Right atrium auricular region (tissue), 2 donors: ENCODE data around the gene PHF12. TPM values are rescaled to one million over a fixed set of nuclear protein-coding genes. Genes with fewer than 3 reads are reported as not detected.

Source experiments
- DNase-seq: peaks from one replicate; pipeline ENCODE4 v3.0.0-alpha.2; 2019; ENCODE audit warnings: low spot score
- H3K27ac ChIP-seq, 2 donors: fragments of 200-600 bp; sonication (generic); 1 replicate in 1 of 2; 2 replicates in 1 of 2; pipeline ENCODE4 v1.5.1; 2016 to 2019
- H3K27me3 ChIP-seq, 2 donors: fragments of 200-600 bp; sonication (generic); one replicate each; pipeline versions ENCODE4 v1.5.1 to v1.6.0; 2017 to 2019
- H3K36me3 ChIP-seq: fragments of 200-600 bp; sonication (generic); one replicate; pipeline ENCODE4 v1.5.1; 2016
- H3K4me1 ChIP-seq, 2 donors: fragments of 200-600 bp; sonication (generic); one replicate each; pipeline versions ENCODE4 v1.5.1 to v1.6.0; 2017 to 2019
- H3K4me3 ChIP-seq, 2 donors: fragments of 200-600 bp; sonication (generic); 1 replicate in 1 of 2; 2 replicates in 1 of 2; pipeline ENCODE4 v1.5.1; 2017 to 2019; ENCODE audit warnings: mild to moderate bottlenecking in 1 of 2, moderate library complexity in 1 of 2
- H3K9me3 ChIP-seq, 2 donors: fragments of 200-600 bp; sonication (generic); one replicate each; pipeline ENCODE4 v1.5.1; 2019
- CTCF ChIP-seq, 2 donors: fragments of 200-600 bp; sonication (generic); IDR thresholded peaks; one replicate each; pipeline ENCODE4 v1.5.1; 2019; ENCODE audit warnings: antibody characterized with exemption in 2 of 2
- total RNA-seq, 2 donors: library from RNA; depleted of rRNA; stranded (reverse); fragments of >200 nt; gene quantifications; one replicate each; pipeline ENCODE4 v1.1.0, GENCODE V29; 2016

PHF12 gene
- total RNA-seq, 2 donors from 2014 or later: 19.6 to 35.7 TPM

GRCh38 chr17:28925912-28926365 lies 25.4 kb downstream of the PHF12 start:
- peaks cover 44% of the 10 kb centered on the region for H3K36me3 ChIP-seq
- H3K4me1 ChIP-seq: peaks cover 0 to 26% of the 10 kb centered on the region in 2 donors
- no peak overlapping the region for H3K27ac ChIP-seq
- no peak for DNase-seq
- no peak for TF ChIP-seq CTCF (IDR thresholded peaks at IDR 0.05)
- H3K9me3 ChIP-seq: peaks cover 0 to 6% of the 10 kb centered on the region in 2 donors
- no peak overlapping the region for H3K4me3 ChIP-seq
- H3K27me3 ChIP-seq: no peaks in the 10 kb centered on the region

GRCh38 chr17:28920201-28920600 lies 31.1 kb downstream of the PHF12 start:
- no peak for DNase-seq
- Histone ChIP-seq H3K9me3 (no peaks in the 10 kb centered on the region), H3K27me3 (no peaks in the 10 kb centered on the region), H3K4me1 (no peaks in the 10 kb centered on the region), H3K36me3 (peaks cover 90% of the 10 kb centered on the region), H3K4me3 (no peak overlapping the region), H3K27ac (no peak overlapping the region)
- TF ChIP-seq CTCF (IDR thresholded peaks at IDR 0.05): no peak

- no peak overlapping the region for H3K27ac ChIP-seq
Measured at GRCh38 chr17:28918295-28918694, 33.0 kb downstream of the PHF12 start.

GRCh38 chr17:28917465-28917864 lies 33.9 kb downstream of the PHF12 start:
- TF ChIP-seq CTCF (IDR thresholded peaks at IDR 0.05): no peak
- H3K4me1 ChIP-seq: no peaks in the 10 kb centered on the region
- DNase-seq: no peak
- H3K36me3 ChIP-seq: peaks cover 98% of the 10 kb centered on the region
- H3K9me3 ChIP-seq: no peaks in the 10 kb centered on the region
- H3K27ac ChIP-seq: no peak overlapping the region
- no peaks in the 10 kb centered on the region for H3K27me3 ChIP-seq
- no peak overlapping the region for H3K4me3 ChIP-seq

More at GRCh38 chr17:28918295-28918694, 33.0 kb downstream of the PHF12 start:
- H3K4me1 ChIP-seq: no peaks in the 10 kb centered on the region
- no peak for TF ChIP-seq CTCF (IDR thresholded peaks at IDR 0.05)
- no peak overlapping the region for H3K4me3 ChIP-seq
- H3K36me3 ChIP-seq: peaks cover 98% of the 10 kb centered on the region
- no peaks in the 10 kb centered on the region for H3K27me3 ChIP-seq
- DNase-seq: no peak
- no peaks in the 10 kb centered on the region for H3K9me3 ChIP-seq

- no peaks in the 10 kb centered on the region for H3K27me3 ChIP-seq
- H3K4me3 ChIP-seq: no peak overlapping the region
- no peaks in the 10 kb centered on the region for H3K4me1 ChIP-seq
- TF ChIP-seq CTCF (IDR thresholded peaks at IDR 0.05): no peak
- H3K36me3 ChIP-seq: peaks cover 98% of the 10 kb centered on the region
- no peaks in the 10 kb centered on the region for H3K9me3 ChIP-seq
- no peak for DNase-seq
- H3K27ac ChIP-seq: no peak overlapping the region
Measured at GRCh38 chr17:28917029-28917428, 34.3 kb downstream of the PHF12 start.

GRCh38 chr17:28916302-28916934 lies 34.9 kb downstream of the PHF12 start:
- no peak overlapping the region for H3K27ac ChIP-seq
- no peak overlapping the region for H3K4me3 ChIP-seq
- H3K27me3 ChIP-seq: no peaks in the 10 kb centered on the region
- peaks cover 98% of the 10 kb centered on the region for H3K36me3 ChIP-seq
- TF ChIP-seq CTCF (IDR thresholded peaks at IDR 0.05): peak; percentile 44 to 75
- H3K4me1 ChIP-seq: no peaks in the 10 kb centered on the region
- H3K9me3 ChIP-seq: no peaks in the 10 kb centered on the region
- no peak for DNase-seq
